HG03060 (cell line): ENCODE measurements around the gene CCN6.

ENCODE experiments used
- ATAC-seq: cut with Tn5 transposase; IDR thresholded peaks from one replicate; pipeline ENCODE4 v1.9.1; 2021; ENCODE audit warnings: low read depth, moderate number of reproducible peaks; ENCODE audit not compliant: unreplicated experiment

CCN6 gene

DNA sequence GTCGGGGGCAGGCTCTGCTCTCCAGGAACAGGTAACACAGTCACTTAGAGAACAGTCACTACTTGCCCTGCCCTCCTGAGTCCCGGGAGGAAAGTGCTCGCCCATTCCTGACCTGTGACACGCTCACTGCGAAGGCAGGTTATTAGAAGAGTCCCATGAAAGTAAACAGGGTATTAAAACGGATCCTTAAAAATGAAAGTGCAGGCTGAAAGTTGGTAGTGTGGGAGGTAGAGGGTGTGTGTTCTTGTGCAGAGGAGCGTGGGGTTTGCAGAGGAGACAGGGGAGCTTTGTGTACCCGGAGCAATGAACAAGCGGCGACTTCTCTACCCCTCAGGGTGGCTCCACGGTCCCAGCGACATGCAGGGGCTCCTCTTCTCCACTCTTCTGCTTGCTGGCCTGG is at the start of gene CCN6:
Gene CCN6 (plus strand): TSS at position 104 of the 400 bp plus-strand sequence. CDS start 254 bp downstream, at position 358.
- ATAC-seq: no peak

DNA sequence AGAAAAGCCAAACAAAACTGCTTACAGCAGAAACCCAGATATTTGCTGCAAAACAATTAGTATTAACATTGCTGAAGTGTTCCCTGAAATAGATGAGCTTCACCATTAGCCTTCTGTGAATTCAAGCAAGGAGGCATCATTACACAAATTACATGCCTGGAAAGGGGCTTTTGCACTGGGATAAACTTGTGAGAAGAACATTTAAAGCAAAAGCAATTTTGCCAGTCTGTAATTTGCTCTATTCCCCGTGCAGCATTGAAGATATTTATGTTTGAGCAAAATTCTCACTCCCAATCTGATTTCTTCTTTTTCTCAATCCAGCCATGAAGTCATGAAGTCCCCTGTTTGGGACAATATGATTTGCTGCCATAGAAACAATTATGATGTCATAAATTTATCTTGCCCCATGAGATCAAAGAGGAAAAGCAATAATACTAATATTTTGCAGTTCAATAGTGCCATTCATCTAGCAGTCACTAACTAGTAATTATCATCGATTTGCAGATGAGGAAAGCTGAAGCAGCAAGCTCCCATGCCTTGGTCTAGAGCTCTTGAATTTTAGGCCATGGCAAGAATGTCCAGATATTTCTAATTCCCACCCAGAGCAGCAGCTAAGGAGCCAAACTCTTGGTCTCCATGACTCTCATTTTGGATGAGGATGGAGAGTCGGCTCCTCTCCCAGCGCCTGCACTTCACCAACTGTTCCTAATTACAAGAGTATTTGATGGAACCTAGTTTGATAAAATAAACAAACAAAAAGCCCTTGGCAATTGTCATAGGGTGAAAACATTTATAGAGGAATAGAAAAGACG is 49.5 kb upstream of the CCN6 start:
- no peak for ATAC-seq

DNA sequence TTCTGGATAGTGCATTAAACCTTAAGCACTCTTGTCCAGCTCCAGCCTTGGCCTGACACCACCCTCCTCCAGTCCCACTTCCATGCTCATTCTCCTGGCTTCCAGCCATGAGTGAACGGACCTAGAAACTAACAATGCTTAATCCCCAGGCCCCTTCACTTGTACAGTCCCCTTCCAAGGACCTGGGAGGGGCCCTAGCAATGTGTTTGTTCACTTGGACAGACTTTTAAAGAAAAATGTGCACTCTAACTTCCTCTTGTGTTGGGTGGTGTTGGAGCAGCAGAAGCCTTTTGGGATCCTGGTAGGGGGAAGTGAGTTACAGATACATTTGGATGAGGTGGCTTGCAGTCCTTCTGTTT is 48.9 kb upstream of the CCN6 start:
- ATAC-seq: no peak

DNA sequence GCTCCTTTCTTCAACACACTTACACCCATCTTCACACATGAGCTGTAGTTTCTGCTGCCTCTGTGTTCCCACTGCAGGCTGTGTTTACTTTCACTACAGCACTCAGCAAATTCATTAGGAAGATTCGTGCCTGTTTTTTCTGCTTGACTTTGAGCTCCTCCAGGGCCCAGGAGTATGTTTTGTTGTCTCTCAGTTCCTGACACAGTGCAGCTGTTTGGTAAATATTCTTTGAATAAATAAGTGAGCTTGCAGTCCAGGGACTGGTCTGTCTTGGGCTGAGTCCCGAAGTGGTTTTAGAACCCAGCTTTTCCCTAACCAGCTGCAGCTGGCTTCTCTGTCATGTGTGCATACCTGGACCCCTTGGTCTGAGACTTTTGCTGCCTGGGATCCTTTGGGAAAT is 46.6 kb upstream of the CCN6 start:
- no peak for ATAC-seq

DNA sequence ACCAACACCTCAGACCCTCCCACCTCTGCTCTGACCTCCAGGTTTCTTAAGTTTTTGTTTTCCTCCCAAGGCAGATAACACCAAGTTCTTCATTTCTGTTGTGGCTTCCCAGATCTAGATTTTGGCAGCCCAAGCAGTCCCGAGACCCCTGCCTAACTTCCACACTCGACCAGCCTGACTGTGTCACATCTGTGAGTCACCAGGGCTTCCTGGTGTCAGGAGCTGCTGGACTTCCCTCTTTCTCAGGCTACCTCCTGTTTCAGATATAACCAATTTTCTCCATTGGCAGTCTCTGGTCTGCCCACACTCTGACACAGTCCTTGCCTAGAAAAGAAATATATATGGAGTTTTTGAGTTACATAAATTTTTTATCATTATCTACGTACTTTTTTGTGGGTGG is 46.1 kb upstream of the CCN6 start:
- no peak for ATAC-seq

DNA sequence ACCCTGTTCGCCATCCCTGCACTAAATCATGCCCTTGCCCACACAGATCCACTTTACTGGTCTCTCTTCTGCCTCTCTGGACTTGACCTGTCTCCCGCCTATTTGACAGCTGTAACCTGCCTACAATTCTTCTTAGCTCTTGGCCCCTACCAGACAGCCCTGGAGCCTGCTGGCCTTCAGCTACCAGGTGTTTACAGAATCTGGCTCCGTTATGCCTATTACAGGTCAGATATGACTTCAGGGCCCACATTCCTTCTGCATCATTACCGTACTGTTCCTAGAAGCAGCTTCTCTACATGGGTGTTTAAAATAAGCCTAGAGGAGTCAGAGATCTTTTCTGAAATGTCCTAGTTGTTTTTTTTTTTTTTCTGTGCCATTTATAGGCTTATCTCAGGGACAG is 45.4 kb upstream of the CCN6 start:
- no peak for ATAC-seq

DNA sequence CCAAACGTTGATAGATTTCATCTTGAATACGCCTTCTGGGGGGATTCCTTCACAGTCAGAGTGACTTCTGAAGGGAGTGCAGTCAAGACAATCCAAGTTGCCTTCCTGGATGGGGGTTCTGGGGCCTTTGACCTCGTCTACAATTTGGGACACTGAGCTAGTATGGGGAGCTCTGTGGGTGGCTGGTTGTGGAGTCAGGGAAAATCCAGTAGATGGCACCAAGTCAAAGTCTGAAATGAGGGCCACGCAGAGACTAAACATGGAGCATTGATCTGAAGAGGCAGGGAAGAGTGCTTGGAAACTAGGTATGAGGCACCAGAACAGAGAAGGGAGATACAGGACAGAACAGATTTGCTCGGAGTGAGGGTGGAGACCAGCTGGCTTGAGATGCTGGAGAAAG is 43.6 kb upstream of the CCN6 start:
- no peak for ATAC-seq

DNA sequence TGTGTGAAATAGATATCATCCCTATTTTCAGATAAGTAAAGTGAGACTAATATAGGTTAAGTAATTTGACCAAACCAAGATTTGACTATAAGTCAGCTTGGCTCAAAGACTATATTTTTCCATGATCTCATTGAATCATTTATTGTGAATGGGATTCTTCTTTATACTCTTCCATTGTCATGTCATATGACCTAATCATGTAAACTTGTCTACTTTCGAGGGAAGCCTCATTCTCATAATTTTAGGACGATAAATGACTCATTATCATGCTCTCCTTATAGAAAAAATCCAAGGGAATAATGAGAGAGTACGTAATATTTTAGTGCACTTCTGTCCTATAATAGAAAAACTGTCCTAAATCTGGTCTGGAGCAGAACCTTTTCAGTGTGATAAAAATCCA is 40.9 kb upstream of the CCN6 start:
- ATAC-seq: no peak

DNA sequence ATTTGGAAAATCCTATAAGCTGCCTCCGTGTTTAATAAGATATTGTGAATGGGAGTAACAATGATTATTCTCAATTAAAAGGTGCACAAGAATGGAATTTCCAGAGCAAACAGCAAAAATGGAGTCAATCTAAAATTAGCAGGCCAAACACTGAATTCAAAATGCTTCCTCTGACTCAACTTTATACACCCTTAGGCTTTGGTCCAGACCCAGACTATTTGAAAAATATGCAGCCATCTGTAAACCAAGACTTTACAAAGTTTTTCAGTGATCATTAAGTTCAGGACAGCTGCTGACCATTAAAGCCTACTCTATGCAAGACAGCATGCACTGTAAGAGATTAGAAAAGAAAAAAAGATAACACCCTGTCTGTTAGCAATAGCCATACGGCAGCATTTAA is 39.4 kb upstream of the CCN6 start:
- no peak for ATAC-seq

DNA sequence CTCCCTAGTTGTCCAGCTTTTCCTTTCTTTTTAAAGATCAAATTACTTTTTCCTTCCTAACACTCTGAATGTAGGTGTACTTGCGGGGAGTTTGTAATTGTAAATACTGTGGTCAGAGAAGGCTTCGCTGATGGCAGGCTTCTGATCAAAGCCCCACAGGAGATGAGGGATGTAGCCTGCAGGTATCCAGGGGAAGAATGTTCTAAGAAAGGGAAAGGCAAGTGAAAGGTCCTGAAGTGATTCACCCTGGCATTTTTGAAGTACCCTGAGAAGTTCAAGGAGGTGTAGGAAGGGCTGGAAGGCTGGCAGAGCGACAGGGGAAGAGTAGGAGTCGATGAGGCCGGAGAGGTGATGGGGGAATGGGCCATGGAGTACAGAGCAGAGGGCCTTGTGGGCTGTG is 38.2 kb upstream of the CCN6 start:
- ATAC-seq: no peak

DNA sequence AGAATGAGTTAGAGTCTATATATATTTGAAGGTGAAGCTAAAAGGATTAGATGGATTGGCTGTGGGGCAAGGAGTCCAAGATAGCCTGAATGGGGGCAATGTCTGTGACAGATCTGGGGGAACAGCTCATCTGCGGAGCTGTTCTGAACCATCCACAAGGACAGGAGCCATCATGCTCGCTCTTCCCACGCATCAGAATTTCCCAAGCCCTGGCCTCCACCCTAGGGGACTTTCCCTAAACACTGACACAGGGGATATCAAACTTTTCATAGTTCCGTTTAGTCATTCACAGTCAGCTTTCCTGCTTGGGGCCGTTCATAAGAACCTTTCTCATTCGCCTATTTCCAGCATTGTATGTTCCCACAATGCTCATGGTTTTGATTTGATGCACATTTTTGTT is 37.6 kb upstream of the CCN6 start:
- ATAC-seq: no peak

DNA sequence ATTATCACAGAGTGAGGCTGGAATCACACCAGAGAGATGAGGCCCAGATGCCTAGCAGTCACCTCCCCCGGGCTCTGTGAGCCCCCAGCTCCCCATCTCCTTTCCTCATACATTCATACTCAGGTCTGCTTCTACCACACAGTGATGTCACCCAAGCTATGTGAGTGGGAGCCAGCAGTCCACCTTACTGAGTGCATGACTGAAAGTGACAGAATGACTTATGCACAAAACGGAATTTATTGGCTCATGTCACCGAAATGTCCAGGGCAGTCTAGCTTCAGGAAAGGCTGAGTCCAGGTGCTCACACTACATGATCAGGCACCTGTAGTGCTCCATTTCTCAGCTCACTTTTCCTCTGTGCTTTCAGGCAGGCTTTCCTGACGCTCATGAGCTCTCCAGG is 36.7 kb upstream of the CCN6 start:
- ATAC-seq: no peak

DNA sequence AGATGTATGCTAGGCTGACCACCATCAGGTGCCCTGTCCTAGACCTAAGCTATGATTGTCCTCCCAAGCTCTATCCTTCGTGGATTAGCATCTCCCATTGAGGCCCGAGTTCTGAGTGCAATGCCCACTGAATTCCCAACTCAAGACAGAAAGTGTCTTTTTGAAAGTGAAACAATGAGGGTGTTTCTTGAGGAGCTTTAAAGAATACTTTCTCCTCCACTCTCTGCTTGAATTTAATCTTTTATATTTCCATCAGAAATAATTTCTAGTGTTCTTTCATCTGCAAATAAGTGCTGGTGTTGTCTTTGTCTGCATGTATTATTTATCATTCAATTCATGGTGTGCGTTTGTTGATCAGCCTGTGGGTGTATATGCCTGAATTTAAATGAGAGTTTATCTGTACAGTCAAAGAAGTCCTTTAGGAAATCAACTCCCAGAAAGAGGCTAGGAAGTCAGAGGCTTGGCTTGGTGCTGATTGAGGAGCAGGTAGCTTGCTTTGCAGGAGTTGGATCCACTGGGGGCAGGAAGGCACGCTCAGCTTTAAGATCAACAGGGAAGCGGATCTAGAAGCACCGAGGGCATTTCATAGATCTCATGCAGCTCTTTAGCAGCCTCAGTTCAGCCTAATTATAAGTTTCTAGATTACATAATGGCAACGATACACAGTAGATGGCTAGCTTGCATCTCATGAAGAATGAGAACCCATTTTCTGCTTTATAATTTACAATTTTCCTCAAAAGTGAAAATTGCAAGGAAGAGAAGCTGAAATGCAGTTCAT is 36.0 kb upstream of the CCN6 start:
- ATAC-seq: no peak

DNA sequence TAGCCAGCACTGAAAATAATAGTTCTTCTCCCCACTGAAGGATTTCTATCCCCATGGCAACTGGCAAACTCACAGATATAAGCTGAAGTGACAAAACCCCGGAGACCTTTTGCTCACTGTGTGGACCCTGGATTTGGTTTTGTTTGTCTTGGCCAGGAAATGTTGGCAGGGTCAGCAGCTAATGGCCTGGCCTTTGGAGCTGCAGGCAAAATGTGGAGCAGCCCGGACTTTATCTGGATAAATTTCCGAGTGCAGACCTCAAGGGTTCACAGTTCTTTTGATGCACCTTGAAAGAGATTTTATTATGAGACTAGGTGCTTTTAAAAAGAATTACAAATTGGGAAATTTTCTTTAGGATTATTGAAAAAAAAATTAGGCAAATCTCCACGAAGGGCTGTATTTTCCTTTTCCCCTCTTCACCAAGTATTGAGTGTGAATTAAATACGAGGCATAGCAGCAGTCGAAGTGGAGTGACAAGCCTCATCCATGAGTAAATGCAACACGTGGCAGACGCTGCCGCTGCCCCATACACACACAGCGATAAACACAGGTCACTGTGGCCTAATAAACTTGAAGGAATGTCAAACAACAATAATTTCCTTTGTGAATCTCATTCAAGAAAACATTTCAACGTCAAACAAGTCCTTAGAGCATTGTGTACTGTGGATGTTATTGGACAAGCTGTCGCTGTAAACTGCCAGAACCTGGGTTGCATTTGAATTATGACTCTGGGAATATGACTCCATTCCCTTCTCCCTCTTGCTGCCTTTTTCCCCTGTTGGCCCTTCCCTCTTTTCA is 35.1 kb upstream of the CCN6 start:
- ATAC-seq: no peak

DNA sequence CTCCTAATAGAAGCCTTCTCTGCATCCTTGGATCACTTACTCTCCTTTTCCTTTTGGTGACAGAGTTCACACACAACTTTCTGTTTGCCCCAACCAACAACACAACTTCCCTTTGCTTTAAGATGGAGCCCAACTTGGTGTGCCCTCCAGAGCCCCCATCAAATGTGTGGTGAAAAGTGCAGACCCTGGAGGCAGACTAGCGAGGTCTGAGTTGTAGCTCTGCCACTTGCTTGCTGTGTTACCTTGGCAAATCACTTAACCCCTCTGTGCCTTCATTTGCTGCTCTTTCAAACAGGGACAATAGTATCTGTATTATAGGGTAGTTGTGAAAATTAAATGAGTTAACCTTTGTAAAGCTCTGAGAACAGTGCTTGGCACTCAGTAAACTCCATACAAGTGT is 34.3 kb upstream of the CCN6 start:
- ATAC-seq: no peak

DNA sequence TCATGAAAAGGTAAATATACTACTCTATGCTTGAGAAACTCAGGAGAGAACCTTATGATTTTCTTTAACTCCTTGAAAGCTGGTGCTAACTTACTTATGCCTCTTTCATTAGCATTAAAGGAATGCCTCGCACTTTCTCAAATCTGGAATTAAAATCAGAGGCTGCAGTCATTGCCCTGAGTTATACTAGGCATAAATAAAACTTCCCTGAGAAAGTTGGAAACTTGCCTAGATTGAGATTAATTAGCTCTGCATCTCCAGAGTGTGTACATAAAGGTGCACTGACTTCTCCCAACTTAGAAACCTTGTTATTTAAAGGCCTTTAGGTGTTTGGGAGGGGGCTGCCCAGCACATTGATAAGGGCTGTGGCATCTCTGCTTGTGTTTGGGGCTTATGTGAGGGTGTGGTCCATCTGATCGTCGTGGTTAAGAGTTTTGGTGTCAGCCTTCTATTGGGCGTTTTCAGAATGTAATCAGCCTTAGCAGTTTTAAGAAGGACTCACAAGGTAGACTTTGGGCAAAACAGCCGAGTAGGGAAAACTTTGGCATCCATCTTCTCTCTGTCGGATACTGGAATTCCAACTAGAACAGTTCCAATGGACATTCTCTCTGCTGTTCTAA is 32.1 kb upstream of the CCN6 start:
- ATAC-seq: no peak

DNA sequence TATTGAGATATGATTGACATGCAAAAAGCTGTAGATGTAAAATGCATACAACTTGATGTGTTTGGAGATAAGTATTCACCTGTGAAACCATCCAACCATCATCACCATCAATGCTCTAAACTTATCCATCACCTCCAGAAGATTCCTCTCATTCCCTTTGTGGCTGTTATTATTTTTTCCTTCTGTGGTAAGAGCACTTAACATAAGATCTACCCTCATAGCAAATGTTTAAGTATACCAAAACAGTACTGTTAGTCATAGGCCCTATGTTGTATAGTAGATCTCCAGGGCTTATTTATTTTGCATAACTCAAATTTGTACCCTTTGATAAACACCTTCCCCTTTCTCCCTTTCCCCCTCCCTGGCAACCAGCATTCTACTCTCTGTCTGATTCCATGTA is 31.2 kb upstream of the CCN6 start:
- no peak for ATAC-seq

DNA sequence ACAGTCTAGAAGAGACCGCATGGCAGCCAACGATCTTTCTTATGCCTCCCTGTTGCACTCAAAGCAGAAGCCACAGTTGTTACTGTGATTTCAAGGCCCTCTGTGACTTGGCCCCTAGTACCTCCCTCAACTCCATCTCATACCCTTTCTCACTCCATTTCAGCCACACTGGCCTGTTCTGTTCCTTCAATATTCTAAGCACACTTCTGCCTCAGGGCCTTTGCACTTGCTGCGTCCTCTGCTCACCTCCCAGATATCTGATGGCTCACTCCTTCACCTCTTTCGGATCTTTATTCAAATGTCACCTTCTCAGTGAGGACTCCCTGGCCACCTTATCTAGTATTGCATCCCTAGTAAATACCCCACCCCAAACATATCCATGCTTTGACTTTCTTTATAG is 29.4 kb upstream of the CCN6 start:
- ATAC-seq: no peak

DNA sequence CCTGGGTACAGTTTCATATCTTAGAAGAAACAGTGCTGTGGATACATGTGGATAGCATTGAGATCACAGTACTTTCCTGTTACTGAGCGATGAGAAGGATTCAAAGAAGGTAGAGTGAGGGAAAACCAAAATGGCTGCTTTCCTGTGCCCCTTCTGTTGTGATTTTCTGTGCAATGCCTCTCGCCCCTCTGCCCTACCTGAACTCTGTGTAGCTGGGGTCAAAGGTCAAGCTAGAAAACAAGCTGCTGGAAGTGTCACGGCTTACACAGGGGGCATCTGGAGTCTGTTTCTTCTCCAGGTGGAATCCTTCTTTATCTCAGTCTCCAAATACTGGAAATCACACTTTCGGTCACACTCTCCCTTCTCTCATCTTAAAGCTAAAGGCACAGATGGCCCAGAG is 27.0 kb upstream of the CCN6 start:
- no peak for ATAC-seq

DNA sequence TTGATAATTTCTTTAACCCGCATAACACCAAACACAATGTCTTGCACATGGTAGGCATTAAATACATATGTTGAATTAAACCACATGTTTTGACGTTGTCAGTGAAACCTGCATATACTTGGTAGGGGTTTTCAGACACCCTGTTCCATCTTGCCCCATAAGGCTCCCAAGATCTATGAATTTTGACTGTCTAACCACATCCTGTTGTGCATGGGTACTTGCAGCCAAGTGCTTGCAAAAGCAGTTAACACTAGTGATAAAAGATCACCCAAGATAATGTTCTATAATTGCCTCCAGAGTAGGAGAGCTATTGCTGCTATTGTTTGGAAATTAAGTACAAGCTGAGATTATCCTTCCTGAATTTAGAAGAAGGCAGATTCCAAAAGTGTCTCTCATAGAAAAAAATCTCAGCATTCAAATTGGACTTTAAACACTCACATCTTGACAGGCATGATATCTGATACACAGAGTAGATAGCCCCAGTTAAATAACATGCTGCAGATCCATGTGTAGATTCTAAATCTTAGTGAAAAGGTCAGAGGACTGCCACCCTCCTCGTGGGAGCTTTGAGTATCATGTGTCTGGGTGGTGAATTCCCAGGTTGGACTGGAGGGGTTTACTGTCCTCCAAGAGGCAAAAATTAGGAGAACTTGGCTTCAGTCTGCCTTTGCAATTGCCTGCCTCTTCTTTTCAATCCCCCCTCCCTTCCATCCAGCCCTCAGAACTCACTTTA is 25.8 kb upstream of the CCN6 start:
- no peak for ATAC-seq
